Uterus (tissue), 2 donors: ENCODE results near the gene USP32.

Source experiments
- POLR2A ChIP-seq, 2 donors: fragments of 450-650 bp; IDR thresholded peaks; one replicate each; pipeline ENCODE4 v1.6.1; 2016; ENCODE audit warnings: antibody characterized with exemption in 2 of 2, mild to moderate bottlenecking in 1 of 2, moderate library complexity in 1 of 2
- TF ChIP-seq, protein P1 (sequence below), 4 experiments: fragments of 200-600 bp in 2 of 4; fragments of 450-650 bp in 2 of 4; sonication (generic) in 2 of 4; IDR thresholded peaks; one replicate each; pipeline ENCODE4 v1.5.1; 2016 to 2019; ENCODE audit warnings: antibody characterized with exemption in 4 of 4, mild to moderate bottlenecking in 2 of 4, moderate library complexity in 1 of 4

DNA sequence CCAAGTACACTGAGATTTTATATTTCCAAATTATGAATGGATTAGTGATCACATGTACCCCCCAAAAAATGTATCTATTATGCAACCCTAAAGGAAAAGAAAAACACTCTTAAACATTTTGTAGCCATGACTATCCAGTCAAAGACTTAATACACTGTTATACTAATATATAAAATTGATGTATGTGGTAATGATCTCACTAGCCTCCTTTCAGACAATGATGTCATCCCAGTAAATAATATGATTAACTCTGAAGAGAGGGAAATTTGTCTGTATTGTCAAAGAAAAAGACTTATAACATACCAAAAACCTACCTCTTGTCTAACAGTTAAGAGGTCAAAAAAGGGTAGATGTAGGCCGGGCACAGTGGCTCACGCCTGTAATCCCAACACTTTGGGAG lies 80.7 kb downstream of the USP32 start:
- no peak for TF ChIP-seq POLR2A (IDR thresholded peaks at IDR 0.05)
- TF ChIP-seq, protein P1, sequence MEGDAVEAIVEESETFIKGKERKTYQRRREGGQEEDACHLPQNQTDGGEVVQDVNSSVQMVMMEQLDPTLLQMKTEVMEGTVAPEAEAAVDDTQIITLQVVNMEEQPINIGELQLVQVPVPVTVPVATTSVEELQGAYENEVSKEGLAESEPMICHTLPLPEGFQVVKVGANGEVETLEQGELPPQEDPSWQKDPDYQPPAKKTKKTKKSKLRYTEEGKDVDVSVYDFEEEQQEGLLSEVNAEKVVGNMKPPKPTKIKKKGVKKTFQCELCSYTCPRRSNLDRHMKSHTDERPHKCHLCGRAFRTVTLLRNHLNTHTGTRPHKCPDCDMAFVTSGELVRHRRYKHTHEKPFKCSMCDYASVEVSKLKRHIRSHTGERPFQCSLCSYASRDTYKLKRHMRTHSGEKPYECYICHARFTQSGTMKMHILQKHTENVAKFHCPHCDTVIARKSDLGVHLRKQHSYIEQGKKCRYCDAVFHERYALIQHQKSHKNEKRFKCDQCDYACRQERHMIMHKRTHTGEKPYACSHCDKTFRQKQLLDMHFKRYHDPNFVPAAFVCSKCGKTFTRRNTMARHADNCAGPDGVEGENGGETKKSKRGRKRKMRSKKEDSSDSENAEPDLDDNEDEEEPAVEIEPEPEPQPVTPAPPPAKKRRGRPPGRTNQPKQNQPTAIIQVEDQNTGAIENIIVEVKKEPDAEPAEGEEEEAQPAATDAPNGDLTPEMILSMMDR (IDR thresholded peaks at IDR 0.05), result no peak
